ENCODE data around the gene CPB2. TPM values are rescaled to one million over a fixed set of nuclear protein-coding genes. Genes with fewer than 3 reads are reported as not detected.

Gene CPB2
- total RNA-seq, 4 donors from 2014 or later = 0.28 TPM; not detected in 3

GRCh38 chr13:46008631-46009030, 96.2 kb downstream of the CPB2 start:
- Histone ChIP-seq H3K4me1 (no peaks in the 10 kb centered on the region), H3K27me3 (no peaks in the 10 kb centered on the region), H3K4me3 (no peak overlapping the region), H3K9me3 (no peaks in the 10 kb centered on the region), H3K27ac (no peak overlapping the region), H3K36me3 (no peaks in the 10 kb centered on the region)
- TF ChIP-seq POLR2A (IDR thresholded peaks at IDR 0.05) (no peak), CTCF (IDR thresholded peaks at IDR 0.05) (no peak)
- intact Hi-C loops (cut with DNase I; ENCODE audit: low total_unique reads) = no loop called here
- DNase-seq = no peak

GRCh38 chr13:46006688-46007452, 98.0 kb downstream of the CPB2 start:
- no peaks in the 10 kb centered on the region for H3K9me3 ChIP-seq
- no peak for DNase-seq
- H3K36me3 ChIP-seq = no peaks in the 10 kb centered on the region
- no peak overlapping the region for H3K27ac ChIP-seq
- no peaks in the 10 kb centered on the region for H3K27me3 ChIP-seq
- intact Hi-C loops (cut with DNase I; ENCODE audit: low total_unique reads) = no loop called here
- no peak overlapping the region for H3K4me3 ChIP-seq
- H3K4me1 ChIP-seq = no peaks in the 10 kb centered on the region
- TF ChIP-seq POLR2A (IDR thresholded peaks at IDR 0.05) (no peak), CTCF (IDR thresholded peaks at IDR 0.05) (no peak)

- no peaks in the 10 kb centered on the region for H3K4me1 ChIP-seq
- intact Hi-C loops (cut with DNase I; ENCODE audit: low total_unique reads) = no loop called here
- H3K36me3 ChIP-seq = no peaks in the 10 kb centered on the region
- H3K9me3 ChIP-seq = no peaks in the 10 kb centered on the region
- H3K4me3 ChIP-seq = no peak overlapping the region
- no peak overlapping the region for H3K27ac ChIP-seq
- no peak for DNase-seq
- TF ChIP-seq CTCF (IDR thresholded peaks at IDR 0.05) (no peak), POLR2A (IDR thresholded peaks at IDR 0.05) (no peak)
- no peaks in the 10 kb centered on the region for H3K27me3 ChIP-seq
Measured at GRCh38 chr13:46004491-46004890, 100.3 kb downstream of the CPB2 start.

Other genes starting within 250 kb of the CPB2 start
- 10 to 100 TPM; 16.5 to 73.0 (median 37.1) TPM for gene ZC3H13, start 52.3 kb downstream of the CPB2 start, total RNA-seq
- gene LCP1, start 77.1 kb upstream of the CPB2 start, total RNA-seq = 10 to 100 TPM; 17.3 to 34.8 (median 24.7) TPM
- 1 to 10 TPM in 1 of 4 donors, not detected in 3; 1.2 TPM for gene LRRC63, start 106.9 kb upstream of the CPB2 start, total RNA-seq